Uterus (tissue), 4 donors: Measurements from ENCODE around the gene ARHGEF17. TPM values are rescaled to one million over a fixed set of nuclear protein-coding genes. Genes with fewer than 3 reads are reported as not detected.

ENCODE experiments used
- DNase-seq, 2 donors: peaks; one replicate each; pipeline ENCODE4 v3.0.0-alpha.2; 2019 to 2020
- H3K27ac ChIP-seq, 2 donors: fragments of 200-600 bp; sonication (generic); 1 replicate in 1 of 2; 2 replicates in 1 of 2; pipeline ENCODE4 v1.5.1; 2016 to 2018
- H3K27me3 ChIP-seq, 2 donors: fragments of 200-600 bp; sonication (generic); one replicate each; pipeline ENCODE4 v1.5.1; 2018 to 2019; ENCODE audit warnings: control low read depth in 1 of 2
- H3K36me3 ChIP-seq, 2 donors: fragments of 200-600 bp; sonication (generic); one replicate each; pipeline ENCODE4 v1.5.1; 2019; ENCODE audit warnings: control low read depth in 1 of 2
- H3K4me1 ChIP-seq, 2 donors: fragments of 200-600 bp; sonication (generic); one replicate each; pipeline ENCODE4 v1.5.1; 2018 to 2019; ENCODE audit warnings: control low read depth in 1 of 2
- H3K4me3 ChIP-seq, 2 donors: fragments of 200-600 bp; sonication (generic); 1 replicate in 1 of 2; 2 replicates in 1 of 2; pipeline ENCODE4 v1.5.1; 2018 to 2019; ENCODE audit warnings: mild to moderate bottlenecking in 1 of 2
- H3K9me3 ChIP-seq, 2 donors: fragments of 200-600 bp; sonication (generic); one replicate each; pipeline ENCODE4 v1.5.1; 2019; ENCODE audit warnings: control low read depth in 1 of 2
- POLR2A ChIP-seq, 2 donors: fragments of 450-650 bp; IDR thresholded peaks; one replicate each; pipeline ENCODE4 v1.6.1; 2016; ENCODE audit warnings: antibody characterized with exemption in 2 of 2, mild to moderate bottlenecking in 1 of 2, moderate library complexity in 1 of 2
- intact Hi-C: fragments of 100-400 bp; cut with DNase I; formaldehyde crosslinking; loops from one replicate; pipeline ENCODE4 v1.15.1; 2023; ENCODE audit warnings: low total_unique reads
- total RNA-seq, 4 donors: library from RNA; depleted of rRNA in 3 of 4; stranded (reverse); fragments of >200 nt in 3 of 4; gene quantifications; one replicate each; pipeline versions ENCODE4 v1.1.0 to v1.2.4, GENCODE V29; 2014 to 2023
- TF ChIP-seq, protein P1 (sequence below), 4 experiments: fragments of 200-600 bp in 2 of 4; fragments of 450-650 bp in 2 of 4; sonication (generic) in 2 of 4; IDR thresholded peaks; one replicate each; pipeline ENCODE4 v1.5.1; 2016 to 2019; ENCODE audit warnings: antibody characterized with exemption in 4 of 4, mild to moderate bottlenecking in 2 of 4, moderate library complexity in 1 of 4
- donor health status: DM: yes; HTN: yes; CAD: no.

Gene ARHGEF17
- total RNA-seq, 4 donors from 2014 or later: 17.9 to 174 (median 58.6) TPM

DNA sequence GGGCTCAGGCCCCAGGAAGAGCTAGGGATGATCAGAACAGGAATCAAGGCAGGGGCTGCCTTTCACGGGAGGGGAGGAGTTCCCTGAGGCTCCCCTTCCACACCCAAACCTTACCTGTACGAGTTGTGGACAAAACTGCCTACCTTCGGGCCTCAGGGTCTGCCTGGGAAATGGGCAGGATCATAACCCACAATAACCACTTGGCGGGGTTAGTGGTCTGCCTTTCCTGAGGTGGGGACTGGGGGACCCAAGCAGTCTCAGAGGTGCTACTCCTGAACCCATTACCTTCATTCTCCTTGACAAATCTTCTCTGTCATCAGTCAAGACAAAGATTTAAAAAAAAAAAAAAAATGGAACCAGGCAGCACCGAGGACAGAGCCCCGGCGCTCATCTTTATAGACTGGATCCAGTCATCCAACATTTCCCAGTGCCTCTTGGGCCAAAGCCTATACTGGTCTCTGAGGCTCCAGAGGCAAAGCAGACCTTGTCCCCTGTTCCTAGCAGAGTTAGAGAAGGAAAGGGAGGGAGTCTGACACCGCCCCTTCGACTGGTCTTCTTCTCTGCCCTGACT lies 21.8 kb upstream of the ARHGEF17 start:
- intact Hi-C loops: no loop called here
- H3K36me3 ChIP-seq: no peaks in the 10 kb centered on the region
- no peak overlapping the region for H3K4me3 ChIP-seq
- peaks cover 0 to 3% of the 10 kb centered on the region in 2 donors for H3K4me1 ChIP-seq
- H3K27ac ChIP-seq: no peak overlapping the region
- no peak for DNase-seq
- no peaks in the 10 kb centered on the region for H3K27me3 ChIP-seq
- TF ChIP-seq, protein P1, sequence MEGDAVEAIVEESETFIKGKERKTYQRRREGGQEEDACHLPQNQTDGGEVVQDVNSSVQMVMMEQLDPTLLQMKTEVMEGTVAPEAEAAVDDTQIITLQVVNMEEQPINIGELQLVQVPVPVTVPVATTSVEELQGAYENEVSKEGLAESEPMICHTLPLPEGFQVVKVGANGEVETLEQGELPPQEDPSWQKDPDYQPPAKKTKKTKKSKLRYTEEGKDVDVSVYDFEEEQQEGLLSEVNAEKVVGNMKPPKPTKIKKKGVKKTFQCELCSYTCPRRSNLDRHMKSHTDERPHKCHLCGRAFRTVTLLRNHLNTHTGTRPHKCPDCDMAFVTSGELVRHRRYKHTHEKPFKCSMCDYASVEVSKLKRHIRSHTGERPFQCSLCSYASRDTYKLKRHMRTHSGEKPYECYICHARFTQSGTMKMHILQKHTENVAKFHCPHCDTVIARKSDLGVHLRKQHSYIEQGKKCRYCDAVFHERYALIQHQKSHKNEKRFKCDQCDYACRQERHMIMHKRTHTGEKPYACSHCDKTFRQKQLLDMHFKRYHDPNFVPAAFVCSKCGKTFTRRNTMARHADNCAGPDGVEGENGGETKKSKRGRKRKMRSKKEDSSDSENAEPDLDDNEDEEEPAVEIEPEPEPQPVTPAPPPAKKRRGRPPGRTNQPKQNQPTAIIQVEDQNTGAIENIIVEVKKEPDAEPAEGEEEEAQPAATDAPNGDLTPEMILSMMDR (IDR thresholded peaks at IDR 0.05): no peak
- no peaks in the 10 kb centered on the region for H3K9me3 ChIP-seq

DNA sequence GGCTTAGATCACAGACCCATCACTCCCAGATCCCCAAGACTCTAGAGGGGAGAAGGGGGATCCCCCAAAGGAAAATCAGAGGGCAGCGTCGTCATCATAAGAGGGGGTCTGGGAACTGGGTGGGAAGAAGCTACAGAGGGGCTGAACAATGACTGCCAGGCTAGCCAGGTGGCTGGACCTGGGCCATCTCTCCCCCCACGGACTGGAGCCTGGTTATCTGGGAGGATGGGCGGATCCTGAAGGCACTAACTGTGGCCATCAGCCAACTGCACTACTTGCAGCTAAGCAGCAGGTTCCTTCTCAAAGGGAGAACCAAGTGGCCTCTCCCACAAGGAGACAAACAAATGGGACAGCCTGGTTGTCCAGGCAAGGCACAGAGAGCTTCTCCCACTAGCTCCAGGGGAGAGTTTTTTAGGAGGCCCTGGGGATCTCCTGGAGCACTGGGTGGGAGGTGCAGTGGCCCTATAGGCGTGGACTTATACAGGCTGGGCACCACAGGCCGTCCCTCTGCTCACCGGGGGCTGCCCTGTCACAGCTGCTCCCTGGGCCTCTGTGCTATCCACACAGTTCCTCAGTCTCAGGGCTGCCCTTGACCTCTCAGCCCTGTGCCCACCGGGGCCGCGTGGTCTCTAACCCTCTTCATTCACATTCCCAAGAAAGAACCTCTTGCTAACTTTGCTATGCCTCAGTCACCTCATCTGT lies 20.5 kb upstream of the ARHGEF17 start:
- TF ChIP-seq, protein P1 (IDR thresholded peaks at IDR 0.05): no peak
- no peak for TF ChIP-seq POLR2A (IDR thresholded peaks at IDR 0.05)

DNA sequence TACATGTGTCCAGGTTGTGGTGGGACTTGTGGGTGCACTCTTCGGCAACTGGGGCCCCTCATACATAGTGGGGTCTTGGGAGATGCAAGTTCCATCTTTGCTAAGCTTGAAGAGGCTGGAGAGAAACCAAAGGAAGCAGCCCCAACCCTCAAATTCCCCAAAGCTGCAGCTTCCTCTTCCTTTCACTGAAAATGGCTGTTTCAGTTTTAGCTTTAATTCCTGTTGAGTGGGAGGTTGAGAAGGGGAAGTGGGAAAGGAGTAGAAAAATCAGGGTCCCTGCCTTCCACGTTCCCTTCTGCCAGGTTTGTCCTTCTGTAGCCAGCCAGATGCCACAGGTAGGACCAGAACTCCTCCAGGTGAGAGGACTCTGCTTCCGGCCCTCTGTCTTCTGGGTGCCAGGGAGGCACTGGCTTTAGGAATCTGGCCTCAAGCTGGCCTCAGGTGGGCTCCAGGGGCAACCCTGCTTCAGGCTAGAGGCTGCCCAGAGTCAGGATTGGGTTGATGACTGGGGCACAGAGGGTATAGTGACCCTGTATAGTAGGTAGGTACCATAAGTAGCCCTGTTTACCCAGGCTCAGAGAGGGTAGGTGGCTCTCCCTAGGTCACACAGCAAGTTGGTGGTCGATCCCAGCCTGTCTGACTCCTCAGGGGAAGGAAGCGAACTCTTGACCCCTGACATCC lies 19.7 kb upstream of the ARHGEF17 start:
- H3K27ac ChIP-seq: peak overlapping the region in 1 of 2 donors; percentile 33
- no peaks in the 10 kb centered on the region for H3K9me3 ChIP-seq
- no peak overlapping the region for H3K4me3 ChIP-seq
- peaks cover 0 to 3% of the 10 kb centered on the region in 2 donors for H3K4me1 ChIP-seq
- TF ChIP-seq, protein P1 (IDR thresholded peaks at IDR 0.05): no peak
- TF ChIP-seq POLR2A (IDR thresholded peaks at IDR 0.05): no peak
- H3K27me3 ChIP-seq: no peaks in the 10 kb centered on the region
- no peaks in the 10 kb centered on the region for H3K36me3 ChIP-seq
- intact Hi-C loops: no loop called here
- DNase-seq: no peak

More for the DNA sequence above, 20.5 kb upstream of the ARHGEF17 start:
- Histone ChIP-seq H3K27me3 (no peaks in the 10 kb centered on the region), H3K4me3 (no peak overlapping the region), H3K27ac (no peak overlapping the region), H3K4me1 (peaks cover 0 to 3% of the 10 kb centered on the region in 2 donors), H3K9me3 (no peaks in the 10 kb centered on the region), H3K36me3 (no peaks in the 10 kb centered on the region)
- intact Hi-C loops: no loop called here
- DNase-seq: peak in 1 of 2 donors; percentile 33

DNA sequence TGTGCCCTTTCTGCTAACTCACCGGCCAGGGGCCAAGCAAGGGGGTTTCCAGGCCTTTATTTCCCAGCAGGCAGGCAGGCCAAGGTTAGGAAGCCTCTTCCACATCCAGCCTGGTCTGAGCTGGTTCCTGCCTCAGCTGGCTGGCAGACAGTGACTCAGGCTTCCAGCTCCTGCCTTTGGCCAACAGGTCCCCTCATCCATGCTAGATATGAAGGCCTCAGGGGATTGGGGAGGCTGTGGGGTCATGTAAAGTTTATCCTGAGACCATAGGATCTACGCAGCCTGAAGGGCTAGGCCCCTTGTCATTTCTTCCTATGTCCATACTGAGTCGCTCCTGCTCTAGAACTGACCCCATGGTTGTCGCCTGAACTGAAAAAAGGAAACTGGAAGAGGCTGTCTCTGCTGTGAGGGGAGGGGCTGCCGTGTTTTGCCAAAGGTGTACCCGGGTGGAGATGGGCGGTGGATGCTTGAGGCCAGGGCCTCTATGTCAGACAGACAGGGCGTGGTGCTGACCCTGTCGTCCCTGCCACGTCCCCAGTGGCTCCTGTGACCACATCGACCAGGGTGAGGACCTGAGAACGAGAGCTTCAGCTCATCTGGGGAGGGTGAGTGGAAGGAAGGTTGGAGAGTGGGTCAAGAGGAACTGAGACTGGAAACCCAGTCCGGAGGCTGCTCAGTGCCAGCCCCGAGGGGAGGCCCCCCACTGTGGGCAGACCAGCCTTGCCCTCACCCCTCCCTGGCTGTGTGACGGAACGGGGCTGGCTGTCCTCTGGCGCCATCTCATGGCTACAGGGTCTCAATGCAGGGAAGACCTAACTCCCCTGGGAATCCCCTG lies 19.0 kb upstream of the ARHGEF17 start:
- Histone ChIP-seq H3K4me1 (peaks cover 0 to 3% of the 10 kb centered on the region in 2 donors), H3K36me3 (no peaks in the 10 kb centered on the region), H3K4me3 (no peak overlapping the region), H3K27me3 (no peaks in the 10 kb centered on the region), H3K27ac (peak overlapping the region; percentile 24 to 33), H3K9me3 (no peaks in the 10 kb centered on the region)
- intact Hi-C loops: no loop called here
- peak; percentile 62 to 64 for DNase-seq
- TF ChIP-seq, protein P1 (IDR thresholded peaks at IDR 0.05): peak; percentile 67 to 94 (median 83)
- peak in 1 of 2 donors; percentile 8 for TF ChIP-seq POLR2A (IDR thresholded peaks at IDR 0.05)
